Fibroblast of skin of abdomen (primary cell): Measurements from ENCODE around the gene LMF1.

ENCODE experiments used
- DNase-seq: peaks from one replicate; pipeline ENCODE4 v3.0.0-alpha.2; 2013

LMF1 gene

GRCh38 chr16:878072-878784 is 92.6 kb downstream of the LMF1 start:
- DNase-seq, result peak; percentile 59

GRCh38 chr16:877242-878071 is 93.3 kb downstream of the LMF1 start:
- no peak for DNase-seq

- no peak for DNase-seq
Measured at GRCh38 chr16:876523-877241, 94.1 kb downstream of the LMF1 start.

- no peak for DNase-seq
Measured at GRCh38 chr16:876041-876335, 94.8 kb downstream of the LMF1 start.

GRCh38 chr16:875182-876040 is 95.4 kb downstream of the LMF1 start:
- DNase-seq, result no peak

GRCh38 chr16:874366-875181 is 96.2 kb downstream of the LMF1 start:
- DNase-seq, result no peak

- DNase-seq, result no peak
Measured at GRCh38 chr16:873889-874288, 96.9 kb downstream of the LMF1 start.

- no peak for DNase-seq
Measured at GRCh38 chr16:873243-873661, 97.5 kb downstream of the LMF1 start.

- no peak for DNase-seq
Measured at GRCh38 chr16:872436-873242, 98.1 kb downstream of the LMF1 start.

- DNase-seq, result no peak
Measured at GRCh38 chr16:871562-872345, 99.0 kb downstream of the LMF1 start.

GRCh38 chr16:870856-871561 is 99.8 kb downstream of the LMF1 start:
- no peak for DNase-seq

GRCh38 chr16:869823-870641 is 100.8 kb downstream of the LMF1 start:
- no peak for DNase-seq

- no peak for DNase-seq
Measured at GRCh38 chr16:868846-869822, 101.7 kb downstream of the LMF1 start.

- no peak for DNase-seq
Measured at GRCh38 chr16:868386-868755, 102.4 kb downstream of the LMF1 start.

GRCh38 chr16:867421-868385 is 103.1 kb downstream of the LMF1 start:
- no peak for DNase-seq
